ENCODE data around the gene SPN. TPM values are rescaled to one million over a fixed set of nuclear protein-coding genes. Genes with fewer than 3 reads are reported as not detected.

Gene SPN
- total and polyA plus RNA-seq, 3 donors from 2014 or later = 0.74 to 3.2 TPM; not detected in 1

GRCh38 chr16:29656688-29657523, 6.1 kb upstream of the SPN start:
- Histone ChIP-seq H3K4me1 (no peaks in the 10 kb centered on the region), H3K27me3 (no peaks in the 10 kb centered on the region), H3K27ac (no peak overlapping the region), H3K4me3 (no peak overlapping the region), H3K36me3 (ENCODE audit: low read depth, missing control alignments) (no peaks in the 10 kb centered on the region), H3K9me3 (no peaks in the 10 kb centered on the region)
- intact Hi-C loops (cut with DNase I; ENCODE audit: low total_unique reads) = no loop called here
- TF ChIP-seq CTCF (IDR thresholded peaks at IDR 0.05) (no peak), POLR2A (IDR thresholded peaks at IDR 0.05) (no peak)
- DNase-seq = no peak
- 87% methylated on average over 10 of the region's 11 CpGs for WGBS, 2 donors

GRCh38 chr16:29658705-29659104, 4.3 kb upstream of the SPN start:
- no peak for TF ChIP-seq CTCF (IDR thresholded peaks at IDR 0.05)
- no peak overlapping the region for H3K4me3 ChIP-seq
- WGBS, 2 donors = 80 to 81% methylated on average over 6 of the region's 6 CpGs
- DNase-seq = no peak
- H3K27ac ChIP-seq = no peak overlapping the region
- H3K27me3 ChIP-seq = no peaks in the 10 kb centered on the region
- H3K4me1 ChIP-seq = no peaks in the 10 kb centered on the region
- intact Hi-C loops (cut with DNase I; ENCODE audit: low total_unique reads) = no loop called here
- H3K9me3 ChIP-seq = no peaks in the 10 kb centered on the region
- no peaks in the 10 kb centered on the region for H3K36me3 ChIP-seq (ENCODE audit: low read depth, missing control alignments)

DNA sequence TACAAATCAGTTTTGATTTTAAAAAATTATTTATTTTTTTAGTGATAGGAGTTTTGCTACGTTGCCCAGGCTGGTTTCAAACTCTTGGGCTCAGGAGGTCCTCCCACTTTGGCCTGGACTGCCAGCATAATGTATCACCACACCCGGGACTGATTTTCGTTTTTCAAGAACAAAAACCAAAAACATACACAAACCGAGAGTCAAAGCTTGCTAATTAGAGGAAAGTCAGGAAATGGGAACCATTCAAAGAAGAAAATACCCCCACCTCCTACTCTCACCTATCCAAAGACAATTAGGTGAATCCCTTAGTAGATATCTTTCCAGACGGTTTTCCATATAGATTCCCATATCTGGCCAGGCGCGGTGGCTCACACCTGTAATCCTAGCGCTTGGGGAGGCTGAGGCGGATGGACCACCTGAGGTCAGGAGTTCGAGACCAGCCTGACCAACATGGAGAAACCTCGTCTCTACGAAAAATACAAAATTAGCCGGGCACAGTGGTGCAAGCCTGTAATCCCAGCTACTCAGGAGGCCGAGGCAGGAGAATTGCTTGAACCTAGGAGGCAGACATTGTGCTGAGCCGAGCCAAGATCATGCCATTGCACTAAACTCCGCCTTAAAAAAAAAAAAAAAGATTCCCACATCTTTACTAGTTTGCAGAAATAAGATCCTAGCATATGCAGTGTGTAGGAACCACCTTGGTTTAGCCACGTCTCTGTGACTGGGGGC, 883 bp upstream of the SPN start:
- WGBS, 2 donors = 86 to 92% methylated on average over 17 of the region's 17 CpGs
- H3K4me3 ChIP-seq = no peak overlapping the region
- H3K9me3 ChIP-seq = no peaks in the 10 kb centered on the region

GRCh38 chr16:29662729-29663015, 375 bp upstream of the SPN start:
- Histone ChIP-seq H3K9me3 (no peaks in the 10 kb centered on the region), H3K4me3 (no peak overlapping the region), H3K4me1 (no peaks in the 10 kb centered on the region), H3K27ac (no peak overlapping the region), H3K36me3 (ENCODE audit: low read depth, missing control alignments) (no peaks in the 10 kb centered on the region), H3K27me3 (no peaks in the 10 kb centered on the region)
- WGBS, 2 donors = 71 to 96% methylated on average over 4 of the region's 4 CpGs
- intact Hi-C loops (cut with DNase I; ENCODE audit: low total_unique reads) = no loop called here
- no peak for DNase-seq
- TF ChIP-seq CTCF (IDR thresholded peaks at IDR 0.05) (no peak), POLR2A (IDR thresholded peaks at IDR 0.05) (no peak)

More for the DNA sequence above, 883 bp upstream of the SPN start:
- no peak for DNase-seq
- intact Hi-C loops (cut with DNase I; ENCODE audit: low total_unique reads) = no loop called here
- no peak for TF ChIP-seq CTCF (IDR thresholded peaks at IDR 0.05)
- no peaks in the 10 kb centered on the region for H3K27me3 ChIP-seq
- H3K27ac ChIP-seq = no peak overlapping the region
- H3K36me3 ChIP-seq (ENCODE audit: low read depth, missing control alignments) = no peaks in the 10 kb centered on the region
- no peaks in the 10 kb centered on the region for H3K4me1 ChIP-seq

GRCh38 chr16:29663807-29664090, 702 bp downstream of the SPN start:
- WGBS, 2 donors = 76 to 88% methylated on average over 3 of the region's 3 CpGs
- Histone ChIP-seq H3K36me3 (ENCODE audit: low read depth, missing control alignments) (no peaks in the 10 kb centered on the region), H3K4me1 (no peaks in the 10 kb centered on the region), H3K27ac (no peak overlapping the region), H3K9me3 (no peaks in the 10 kb centered on the region), H3K4me3 (no peak overlapping the region), H3K27me3 (no peaks in the 10 kb centered on the region)
- TF ChIP-seq CTCF (IDR thresholded peaks at IDR 0.05) = no peak
- TF ChIP-seq POLR2A (IDR thresholded peaks at IDR 0.05) = no peak
- intact Hi-C loops (cut with DNase I; ENCODE audit: low total_unique reads) = no loop called here
- DNase-seq = no peak
